RWPE1 (cell line): ENCODE measurements around the gene LSM14B.
"Not testable (repeated sequence)": the region's sequence is repeated elsewhere in the genome, so short reads cannot be mapped to it uniquely, and the experiment has no call there.

Experiments used
- CTCF ChIA-PET: fragments of 350-600 bp; sonication (Branson Sonifier 250); formaldehyde crosslinking; extraction: SDS; loops from one replicate; lab custom pipeline; 2021; lab: Yijun Ruan, JAX
- POLR2A ChIA-PET: fragments of 400-600 bp; formaldehyde crosslinking; extraction: SDS; loops from one replicate; lab custom pipeline; 2020; ENCODE audit warnings: antibody characterized with exemption; ENCODE audit not compliant: low non-redundant PET; lab: Yijun Ruan, JAX
- DNase-seq: peaks from one replicate; pipeline ENCODE4 v3.0.0; 2012; ENCODE audit warnings: low spot score
- H3K27ac ChIP-seq: fragments of 450-650 bp; 2 replicates; pipeline ENCODE4 v1.5.1; 2017
- TF ChIP-seq, protein P1 (sequence below): fragments of 450-650 bp; conservative IDR thresholded peaks from 2 replicates; pipeline ENCODE4 v1.5.1; 2017; ENCODE audit warnings: low read depth, mild to moderate bottlenecking

Gene LSM14B

DNA sequence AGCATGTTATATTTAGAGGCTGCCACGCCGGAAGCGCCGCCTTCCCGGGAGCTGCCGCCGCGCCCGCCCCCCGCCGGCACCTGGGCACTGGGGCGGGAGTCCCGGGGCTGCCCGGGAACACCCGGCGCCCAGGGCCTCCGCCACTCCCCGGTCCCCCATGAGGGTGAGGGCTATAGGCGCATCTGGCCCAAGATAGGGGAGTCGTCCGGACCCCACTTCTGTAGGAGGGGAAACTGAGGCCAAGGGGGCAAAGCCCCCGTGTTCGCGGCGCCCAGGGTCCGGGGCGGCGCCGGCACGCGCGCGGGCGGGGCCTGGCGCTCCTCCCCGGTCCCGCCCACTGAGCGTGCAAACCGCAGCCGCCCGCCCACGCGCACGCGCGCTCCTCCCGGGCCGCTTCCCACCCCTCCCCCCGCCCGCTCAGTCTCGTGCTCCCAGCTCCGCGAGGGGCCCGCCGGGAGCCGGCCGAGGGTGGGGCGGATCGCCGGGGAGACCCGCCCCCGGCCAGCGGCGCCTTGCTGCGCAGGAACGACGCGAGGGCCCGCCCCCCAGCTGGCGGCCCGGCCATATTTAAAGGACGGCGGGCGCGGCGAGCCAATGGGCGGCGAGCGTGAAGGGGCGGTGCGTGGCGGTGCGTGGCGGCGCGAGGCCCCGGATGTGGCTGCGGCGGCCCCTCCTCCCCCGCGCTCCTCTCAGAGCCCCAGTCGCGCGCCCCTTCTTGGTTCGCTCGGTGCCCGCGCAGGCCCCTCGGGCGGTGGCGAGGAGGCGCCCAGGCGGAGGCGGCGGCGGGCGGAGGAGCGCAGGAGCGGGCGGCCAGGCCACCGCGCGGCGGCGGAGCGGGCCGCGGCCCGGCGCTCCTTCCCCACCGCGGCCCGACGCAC is at the start of gene LSM14B:
Gene LSM14B, plus strand, starts transcription at position 700 of the 878 bp plus-strand sequence. CDS start 192 bp downstream, outside the sequence.
- POLR2A ChIA-PET: interaction anchor here (0.6 to 2.1 kb wide), 8 partner anchors 13 to 520 kb away, joined by 3 to 12 read pairs (median 3); partner anchors contain the start of gene TAF4
- CTCF ChIA-PET: interaction anchor here (0.6 to 4.4 kb wide), 3 partner anchors 29 to 111 kb away, joined by 3 to 31 read pairs (median 3); no protein-coding TSS in a partner anchor
- peak within 1 kb of the TSS; percentile 98 for H3K27ac ChIP-seq
- peak; percentile 100 for DNase-seq
- TF ChIP-seq, protein P1, sequence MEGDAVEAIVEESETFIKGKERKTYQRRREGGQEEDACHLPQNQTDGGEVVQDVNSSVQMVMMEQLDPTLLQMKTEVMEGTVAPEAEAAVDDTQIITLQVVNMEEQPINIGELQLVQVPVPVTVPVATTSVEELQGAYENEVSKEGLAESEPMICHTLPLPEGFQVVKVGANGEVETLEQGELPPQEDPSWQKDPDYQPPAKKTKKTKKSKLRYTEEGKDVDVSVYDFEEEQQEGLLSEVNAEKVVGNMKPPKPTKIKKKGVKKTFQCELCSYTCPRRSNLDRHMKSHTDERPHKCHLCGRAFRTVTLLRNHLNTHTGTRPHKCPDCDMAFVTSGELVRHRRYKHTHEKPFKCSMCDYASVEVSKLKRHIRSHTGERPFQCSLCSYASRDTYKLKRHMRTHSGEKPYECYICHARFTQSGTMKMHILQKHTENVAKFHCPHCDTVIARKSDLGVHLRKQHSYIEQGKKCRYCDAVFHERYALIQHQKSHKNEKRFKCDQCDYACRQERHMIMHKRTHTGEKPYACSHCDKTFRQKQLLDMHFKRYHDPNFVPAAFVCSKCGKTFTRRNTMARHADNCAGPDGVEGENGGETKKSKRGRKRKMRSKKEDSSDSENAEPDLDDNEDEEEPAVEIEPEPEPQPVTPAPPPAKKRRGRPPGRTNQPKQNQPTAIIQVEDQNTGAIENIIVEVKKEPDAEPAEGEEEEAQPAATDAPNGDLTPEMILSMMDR: no peak

DNA sequence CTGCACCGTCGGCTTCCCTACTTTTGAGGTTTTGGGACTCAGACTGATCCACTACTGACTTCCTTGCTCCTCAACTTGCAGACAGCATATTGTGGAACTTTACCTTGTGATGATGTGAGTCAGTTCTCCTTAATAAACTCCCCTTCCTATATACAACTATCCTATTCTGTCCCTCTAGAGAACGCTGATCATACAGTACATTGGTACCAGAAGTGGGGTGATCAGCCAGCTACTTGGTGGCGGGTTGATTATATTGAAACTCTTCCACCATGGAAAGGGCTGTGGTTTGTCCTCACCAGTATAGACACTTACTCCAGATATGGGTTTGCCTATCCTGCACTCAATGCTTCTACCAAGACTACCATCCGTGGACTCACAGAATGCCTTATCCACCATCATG is 49.0 kb upstream of the LSM14B start:
- ChIA-PET POLR2A (no interaction called here), CTCF (no interaction called here)
- TF ChIP-seq, protein P1: no peak
- no peak for DNase-seq
- H3K27ac ChIP-seq: no peak overlapping the region

DNA sequence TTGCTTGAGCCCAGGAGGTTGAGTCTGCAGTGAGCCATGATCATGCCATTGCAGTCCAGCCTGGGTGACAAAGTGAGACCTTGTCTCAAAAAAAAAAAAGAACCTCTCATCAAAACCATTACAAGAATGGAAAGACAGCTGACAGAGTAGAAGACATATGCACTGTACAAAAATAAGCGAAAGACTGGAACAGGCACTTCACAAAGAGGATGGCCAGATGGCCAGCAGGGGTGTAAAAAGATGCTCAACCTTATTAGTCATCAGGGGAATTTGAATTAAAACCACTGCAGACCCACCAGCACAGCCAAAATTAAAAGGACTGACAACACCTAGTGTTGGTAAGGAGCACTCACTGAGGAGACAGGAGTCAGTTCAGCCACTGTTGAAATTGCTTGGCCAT is 43.1 kb upstream of the LSM14B start:
- ChIA-PET POLR2A (no interaction called here), CTCF (no interaction called here)
- no peak overlapping the region for H3K27ac ChIP-seq
- no peak for DNase-seq
- TF ChIP-seq, protein P1: no peak

DNA sequence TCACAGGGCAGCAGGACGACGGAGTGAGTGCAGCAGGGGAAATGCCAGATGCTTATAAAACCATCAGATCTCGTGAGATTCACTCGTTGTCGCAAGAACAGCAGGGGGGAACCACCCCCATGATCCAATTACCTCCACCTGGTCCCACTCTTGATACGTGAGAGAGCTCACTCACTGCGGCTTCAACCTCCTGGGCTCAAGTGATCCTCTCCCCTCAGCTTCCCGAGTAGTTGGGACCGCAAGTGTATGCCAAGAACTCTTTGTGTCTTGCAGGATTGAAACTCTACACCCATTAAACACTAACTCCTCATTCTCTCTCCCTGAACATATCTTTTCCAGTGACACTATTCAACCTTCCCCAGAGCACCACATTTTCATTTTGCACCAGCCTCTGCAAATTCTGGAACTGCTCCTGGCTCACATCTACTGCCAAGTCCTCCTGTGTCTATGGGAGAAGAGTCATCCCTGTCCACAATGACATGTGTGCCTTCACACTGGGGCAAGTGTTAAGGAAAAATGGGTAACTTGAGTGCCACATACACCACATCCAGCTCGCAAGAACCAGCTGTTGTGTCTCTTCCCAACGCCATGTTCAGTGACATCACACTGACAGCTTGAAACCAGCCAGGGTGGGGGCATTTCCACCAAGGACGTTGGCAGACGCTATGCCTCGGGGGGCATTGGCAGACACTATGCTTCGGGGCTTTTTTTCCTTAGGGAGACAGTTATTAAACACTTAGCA is 41.9 kb upstream of the LSM14B start:
- CTCF ChIA-PET: no interaction called here
- TF ChIP-seq, protein P1: no peak
- DNase-seq: no peak
- POLR2A ChIA-PET: no interaction called here
- H3K27ac ChIP-seq: no peak overlapping the region

DNA sequence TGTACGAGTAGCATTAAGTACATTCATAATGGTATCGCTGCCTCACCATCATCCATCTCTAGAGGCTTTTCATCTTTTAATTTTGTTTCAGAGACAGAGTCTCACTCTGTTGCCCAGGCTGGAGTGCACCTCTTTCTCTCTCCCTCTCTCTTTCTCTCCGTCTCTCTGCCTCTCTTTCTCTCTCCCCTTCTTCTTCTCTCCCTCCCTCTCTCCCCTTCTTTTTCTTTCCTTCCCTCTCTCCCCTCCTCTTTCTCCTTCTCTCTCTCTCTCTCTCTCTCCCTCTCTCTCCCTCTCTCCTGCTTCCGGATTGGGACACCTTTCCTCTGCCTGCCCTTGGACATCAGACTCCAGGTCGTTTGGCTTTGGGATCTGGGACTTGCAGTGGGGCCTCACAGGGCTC is 39.0 kb upstream of the LSM14B start:
- TF ChIP-seq, protein P1: no peak
- no peak for DNase-seq
- ChIA-PET CTCF (no interaction called here), POLR2A (no interaction called here)
- no peak overlapping the region for H3K27ac ChIP-seq

DNA sequence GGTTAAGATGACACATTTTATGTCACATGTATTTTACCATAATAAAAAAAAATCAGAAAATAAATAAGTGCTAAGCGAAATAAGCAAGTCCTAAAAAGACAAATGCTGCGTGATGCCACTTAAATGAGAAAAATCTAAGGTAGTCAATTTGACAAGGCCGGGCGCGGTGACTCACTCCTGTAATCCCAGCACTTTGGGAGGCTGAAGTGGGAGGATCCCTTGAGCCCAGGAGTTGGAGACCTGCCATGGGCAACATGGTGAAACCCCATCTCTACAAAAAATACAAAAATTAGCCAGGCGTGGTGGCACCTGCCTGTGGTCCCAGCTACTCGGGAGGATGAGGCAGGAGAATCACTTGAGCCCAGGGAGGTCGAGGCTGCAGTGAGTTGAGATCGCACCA is 38.1 kb upstream of the LSM14B start:
- CTCF ChIA-PET, POLR2A ChIA-PET, H3K27ac ChIP-seq, DNase-seq: not testable (repeated sequence)
